Bronchial epithelial cell (primary cell): ENCODE measurements around the gene BICRAL. TPM values are rescaled to one million over a fixed set of nuclear protein-coding genes. Genes with fewer than 3 reads are reported as not detected.
"Not testable (repeated sequence)": the region's sequence is repeated elsewhere in the genome, so short reads cannot be mapped to it uniquely, and the experiment has no call there.

Experiments
- DNase-seq: peaks from one replicate; pipeline ENCODE4 v3.0.0-alpha.2; 2010; ENCODE audit warnings: low read depth
- FAIRE-seq: peaks from 2 replicates; lab custom pipeline; 2011; peaks lifted over from hg19 to GRCh38; lab: Jason Lieb, UNC
- H3K27me3 ChIP-seq: 2 replicates; pipeline ENCODE4 v1.5.1; 2011; ENCODE audit warnings: low read length; ENCODE audit not compliant: control insufficient read depth, insufficient read depth
- H3K36me3 ChIP-seq: 2 replicates; pipeline ENCODE4 v1.5.1; 2011; ENCODE audit warnings: low read length; ENCODE audit not compliant: control insufficient read depth, insufficient read depth
- H3K4me3 ChIP-seq: 2 replicates; pipeline ENCODE4 v1.5.1; 2011; ENCODE audit warnings: mild to moderate bottlenecking, low read depth, low read length, control low read depth
- CTCF ChIP-seq: IDR thresholded peaks from 2 replicates; pipeline ENCODE4 v1.5.1; 2011; ENCODE audit warnings: mild to moderate bottlenecking, moderate library complexity, low read length, control low read depth, inconsistent platforms; ENCODE audit not compliant: insufficient read depth, severe bottlenecking
- total RNA-seq: library from RNA; depleted of rRNA; stranded (reverse); fragments of >200 nt; gene quantifications from 2 replicates; pipeline ENCODE4 v1.2.1, GENCODE V29; 2014

The BICRAL gene
- total RNA-seq, 1 donor from 2014 or later = 3.9 TPM

- Histone ChIP-seq H3K4me3 (no peak overlapping the region), H3K27me3 (no peaks in the 10 kb centered on the region), H3K36me3 (no peaks in the 10 kb centered on the region)
- no peak for TF ChIP-seq CTCF
- FAIRE-seq = no peak
- no peak for DNase-seq
These were observed 12.0 kb upstream of the BICRAL start for GRCh38 chr6:42769836-42770235.

GRCh38 chr6:42771741-42772100 is 10.1 kb upstream of the BICRAL start:
- H3K27me3 ChIP-seq = no peaks in the 10 kb centered on the region
- no peak for DNase-seq
- H3K36me3 ChIP-seq = no peaks in the 10 kb centered on the region
- no peak overlapping the region for H3K4me3 ChIP-seq
- TF ChIP-seq CTCF = no peak
- no peak for FAIRE-seq

- no peaks in the 10 kb centered on the region for H3K27me3 ChIP-seq
- H3K4me3 ChIP-seq = no peak overlapping the region
- no peaks in the 10 kb centered on the region for H3K36me3 ChIP-seq
- TF ChIP-seq CTCF = no peak
- DNase-seq = no peak
- no peak for FAIRE-seq
These were observed 7.7 kb upstream of the BICRAL start for GRCh38 chr6:42774201-42774600.

GRCh38 chr6:42774821-42775487 is 6.9 kb upstream of the BICRAL start:
- not testable (repeated sequence) for FAIRE-seq, H3K36me3 ChIP-seq, H3K27me3 ChIP-seq, H3K4me3 ChIP-seq
- DNase-seq = peak; percentile 50

- FAIRE-seq = no peak
- no peak for TF ChIP-seq CTCF
- Histone ChIP-seq H3K4me3 (no peak overlapping the region), H3K27me3 (no peaks in the 10 kb centered on the region), H3K36me3 (no peaks in the 10 kb centered on the region)
- peak; percentile 25 for DNase-seq
These were observed 4.6 kb upstream of the BICRAL start for GRCh38 chr6:42777126-42777822.

- Histone ChIP-seq H3K4me3 (no peak overlapping the region), H3K27me3 (no peaks in the 10 kb centered on the region), H3K36me3 (no peaks in the 10 kb centered on the region)
- FAIRE-seq = no peak
- TF ChIP-seq CTCF = no peak
- no peak for DNase-seq
These were observed 3.7 kb upstream of the BICRAL start for GRCh38 chr6:42778122-42778521.
